ENCODE results near the gene CDK2.

DNA sequence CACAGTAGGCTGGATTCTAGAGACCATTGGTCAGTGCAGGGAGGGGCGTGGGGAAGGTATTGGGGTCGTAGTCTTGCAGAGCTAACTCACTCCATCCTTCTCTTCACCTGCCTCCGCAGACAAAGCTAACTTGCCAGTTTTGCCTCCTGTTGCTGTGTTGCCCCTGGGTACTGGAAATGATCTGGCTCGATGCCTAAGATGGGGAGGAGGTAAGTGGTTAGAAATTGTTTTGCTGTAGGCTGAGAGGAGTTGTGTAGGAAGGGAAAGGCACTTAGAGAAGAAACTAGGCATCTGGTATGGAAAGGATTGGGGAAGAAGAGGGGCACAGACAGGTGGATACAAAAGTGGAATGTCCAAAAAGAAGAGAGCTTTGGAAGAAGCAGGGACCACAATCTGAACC lies 24.6 kb upstream of the CDK2 start:
- TF ChIP-seq, protein P1, sequence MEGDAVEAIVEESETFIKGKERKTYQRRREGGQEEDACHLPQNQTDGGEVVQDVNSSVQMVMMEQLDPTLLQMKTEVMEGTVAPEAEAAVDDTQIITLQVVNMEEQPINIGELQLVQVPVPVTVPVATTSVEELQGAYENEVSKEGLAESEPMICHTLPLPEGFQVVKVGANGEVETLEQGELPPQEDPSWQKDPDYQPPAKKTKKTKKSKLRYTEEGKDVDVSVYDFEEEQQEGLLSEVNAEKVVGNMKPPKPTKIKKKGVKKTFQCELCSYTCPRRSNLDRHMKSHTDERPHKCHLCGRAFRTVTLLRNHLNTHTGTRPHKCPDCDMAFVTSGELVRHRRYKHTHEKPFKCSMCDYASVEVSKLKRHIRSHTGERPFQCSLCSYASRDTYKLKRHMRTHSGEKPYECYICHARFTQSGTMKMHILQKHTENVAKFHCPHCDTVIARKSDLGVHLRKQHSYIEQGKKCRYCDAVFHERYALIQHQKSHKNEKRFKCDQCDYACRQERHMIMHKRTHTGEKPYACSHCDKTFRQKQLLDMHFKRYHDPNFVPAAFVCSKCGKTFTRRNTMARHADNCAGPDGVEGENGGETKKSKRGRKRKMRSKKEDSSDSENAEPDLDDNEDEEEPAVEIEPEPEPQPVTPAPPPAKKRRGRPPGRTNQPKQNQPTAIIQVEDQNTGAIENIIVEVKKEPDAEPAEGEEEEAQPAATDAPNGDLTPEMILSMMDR (IDR thresholded peaks at IDR 0.05), result no peak
- no peak for TF ChIP-seq ZFX (IDR thresholded peaks at IDR 0.05; ENCODE audit: borderline replicate concordance)

Measured in 22Rv1 (cell line).